ENCODE measurements around the gene HEXD. TPM values are rescaled to one million over a fixed set of nuclear protein-coding genes. Genes with fewer than 3 reads are reported as not detected.

HEXD gene
- polyA plus RNA-seq, 3 donors = 39.6 to 49.9 (median 41.9) TPM

DNA sequence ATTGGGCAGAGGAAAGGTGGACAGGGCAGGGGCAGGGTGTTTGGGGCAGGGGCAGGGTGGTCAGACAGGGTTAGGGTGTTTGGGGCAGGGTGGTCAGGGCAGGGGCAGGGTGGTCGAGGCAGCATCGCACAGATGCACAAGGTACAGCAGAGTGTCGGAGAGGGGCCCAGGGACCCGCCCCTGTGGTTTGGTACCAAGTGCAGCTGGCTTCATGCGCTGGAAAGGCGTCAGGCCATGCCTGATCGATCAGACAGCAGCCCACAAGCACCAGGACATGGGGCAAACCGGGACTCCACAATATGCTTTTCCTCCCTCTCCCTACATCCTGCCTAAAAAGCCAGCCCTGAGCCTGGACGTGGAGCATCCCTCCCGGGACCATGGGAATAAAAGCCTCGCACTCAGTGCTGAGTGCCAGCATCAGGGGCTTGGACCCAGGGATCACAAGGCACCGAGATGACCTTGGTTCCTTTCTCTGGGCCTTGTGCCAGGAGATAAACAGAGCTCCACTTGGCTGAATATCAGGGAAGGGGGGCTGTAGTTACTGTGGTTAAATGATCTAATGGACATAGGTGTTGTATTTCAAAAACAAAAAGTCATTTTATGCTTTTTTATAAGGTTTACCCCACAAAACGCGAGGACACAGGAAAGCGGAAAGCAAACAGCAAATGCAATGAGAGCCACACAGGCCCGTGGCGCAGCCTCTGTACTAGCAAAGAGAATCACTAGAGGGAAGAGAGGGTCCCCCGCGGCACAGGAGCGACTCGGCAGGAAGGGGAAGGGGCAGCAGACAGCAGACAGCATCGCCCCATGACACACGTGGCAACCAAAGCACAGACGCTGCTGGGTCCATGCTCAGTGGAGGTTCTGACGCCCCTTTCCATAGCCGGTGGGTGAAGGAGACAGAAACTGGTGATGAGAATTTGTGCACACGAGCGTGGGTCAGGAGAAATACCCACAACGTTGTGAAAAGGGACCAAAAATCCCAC is 5.3 kb upstream of the HEXD start:
- no peak for DNase-seq

DNA sequence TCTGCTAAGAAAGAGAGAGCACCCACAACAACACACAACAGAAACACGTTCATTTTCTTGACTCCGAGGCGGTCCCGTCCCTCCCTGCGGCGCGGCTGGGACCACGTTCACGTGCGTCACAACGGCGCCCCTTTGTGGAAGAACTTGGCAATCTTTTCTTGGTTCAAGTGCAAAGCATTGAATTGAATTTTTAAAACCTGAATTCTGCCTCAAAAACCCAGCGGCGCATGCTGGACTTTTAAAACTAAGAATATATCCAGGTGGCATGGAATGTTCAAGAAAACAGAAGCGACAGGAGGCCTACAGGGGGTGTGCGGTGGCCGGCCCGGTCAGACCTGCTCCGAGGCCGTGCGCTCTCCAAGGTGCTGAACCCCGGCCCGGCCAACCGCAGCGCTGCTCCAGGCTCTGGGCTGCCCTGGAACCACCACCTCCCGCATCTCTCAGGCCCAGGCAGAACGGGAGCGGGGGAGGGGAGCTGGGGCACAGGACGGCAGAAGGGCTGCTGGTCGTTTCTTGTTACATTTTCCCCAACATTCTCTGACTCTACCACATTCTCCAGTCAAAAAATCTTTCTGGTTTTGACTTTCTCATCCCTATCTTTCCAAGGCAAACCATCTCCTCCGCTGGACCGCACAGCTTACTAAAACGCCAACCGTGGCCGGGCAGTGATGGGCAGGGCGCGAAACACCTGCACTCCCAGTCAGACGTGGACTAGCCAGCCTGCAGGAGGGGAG is 3.4 kb upstream of the HEXD start:
- DNase-seq = peak; percentile 78

DNA sequence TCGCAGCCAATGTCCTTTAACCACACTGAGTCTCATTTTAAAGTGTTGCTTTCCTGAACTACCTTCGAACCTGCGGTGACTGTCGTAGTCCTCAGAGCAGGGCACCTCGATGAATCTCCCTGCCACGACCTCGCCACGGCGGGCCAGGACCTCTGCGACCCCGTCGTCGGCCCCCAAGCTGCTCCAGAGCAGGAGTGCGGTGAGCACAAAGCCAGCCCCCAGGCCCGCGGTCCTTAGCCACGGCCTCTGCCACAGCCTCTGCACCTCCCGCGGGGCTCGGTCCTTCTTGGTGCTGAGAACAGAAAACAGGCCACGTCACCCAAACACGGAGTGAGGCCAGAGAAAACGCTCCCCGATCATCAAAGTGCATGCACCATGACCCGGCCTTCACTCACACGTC is 2.8 kb upstream of the HEXD start:
- no peak for DNase-seq

DNA sequence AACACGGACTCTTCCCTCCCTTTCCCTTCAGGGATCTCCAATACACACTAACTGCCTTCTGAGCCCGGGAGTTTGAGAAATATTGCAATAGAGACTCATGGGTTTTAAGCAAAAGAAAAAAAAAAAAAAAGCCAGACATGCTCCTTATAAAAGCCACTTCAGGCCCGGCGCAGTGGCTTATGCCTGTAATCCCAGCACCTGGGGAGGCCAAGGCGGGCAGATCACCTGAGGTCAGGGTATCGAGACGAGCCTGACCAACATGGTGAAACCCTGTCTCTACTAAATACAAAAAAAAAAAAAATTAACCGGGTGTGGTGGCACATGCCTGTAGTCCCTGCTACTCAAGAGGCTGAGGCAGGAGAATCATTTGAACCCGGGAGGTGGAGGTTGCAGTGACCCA is 2.4 kb upstream of the HEXD start:
- DNase-seq = no peak

DNA sequence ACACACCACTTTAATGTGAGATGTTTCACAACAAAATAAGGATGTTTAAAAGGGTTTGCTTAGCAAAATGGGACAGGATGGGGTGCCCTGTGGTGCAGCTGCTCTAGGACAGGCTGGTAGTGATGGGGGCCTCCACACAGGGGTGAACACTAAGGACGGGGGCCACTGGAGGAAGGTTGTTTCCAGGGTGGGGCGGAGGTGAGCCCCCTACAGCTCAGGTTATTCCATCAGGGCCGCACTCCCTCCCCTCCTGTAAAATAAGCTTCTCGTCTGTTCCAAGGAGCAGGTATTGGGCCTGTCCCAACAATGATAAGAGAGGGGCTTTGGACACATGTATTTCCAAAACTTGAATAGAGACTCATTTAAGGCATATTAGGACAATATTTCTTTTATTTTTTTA is 1.9 kb upstream of the HEXD start:
- no peak for DNase-seq

DNA sequence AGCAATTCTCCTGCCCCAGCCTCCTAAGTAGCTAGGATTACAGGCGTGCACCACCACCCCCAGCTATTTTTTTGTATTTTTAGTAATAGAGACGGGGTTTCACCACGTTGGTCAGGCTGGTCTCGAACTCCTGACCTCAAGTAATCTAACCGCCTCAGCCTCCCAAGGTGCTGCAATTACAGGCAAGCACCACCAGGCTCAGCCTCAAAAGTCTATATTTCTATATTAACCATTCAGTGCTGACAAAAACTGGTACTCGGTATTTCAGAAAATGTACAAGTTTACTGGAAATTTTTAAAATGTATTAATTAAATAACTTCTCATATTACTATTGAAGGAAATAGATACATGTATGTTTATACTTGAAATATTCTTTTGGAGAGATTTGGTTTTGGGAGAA is 1.4 kb upstream of the HEXD start:
- no peak for DNase-seq

DNA sequence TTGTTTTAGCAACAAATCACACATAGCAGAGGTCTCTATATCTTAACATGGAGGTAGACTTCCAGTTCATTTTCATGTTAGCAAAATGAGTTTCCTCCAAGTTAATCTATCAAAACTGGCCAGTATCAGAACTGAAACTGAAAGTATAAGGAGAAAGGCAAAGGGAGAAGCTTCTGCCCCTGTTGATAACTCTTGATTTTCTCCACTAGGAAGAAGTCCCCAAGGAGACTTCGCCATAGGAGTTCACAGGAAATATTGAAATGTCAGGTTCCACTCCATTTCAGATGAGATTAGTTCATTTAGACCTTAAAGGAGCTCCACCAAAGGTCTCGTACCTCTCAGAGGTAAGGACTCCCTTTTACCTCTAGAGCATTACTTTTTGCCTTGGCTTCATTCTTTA is 1.4 kb downstream of the HEXD start:
- DNase-seq = no peak

DNA sequence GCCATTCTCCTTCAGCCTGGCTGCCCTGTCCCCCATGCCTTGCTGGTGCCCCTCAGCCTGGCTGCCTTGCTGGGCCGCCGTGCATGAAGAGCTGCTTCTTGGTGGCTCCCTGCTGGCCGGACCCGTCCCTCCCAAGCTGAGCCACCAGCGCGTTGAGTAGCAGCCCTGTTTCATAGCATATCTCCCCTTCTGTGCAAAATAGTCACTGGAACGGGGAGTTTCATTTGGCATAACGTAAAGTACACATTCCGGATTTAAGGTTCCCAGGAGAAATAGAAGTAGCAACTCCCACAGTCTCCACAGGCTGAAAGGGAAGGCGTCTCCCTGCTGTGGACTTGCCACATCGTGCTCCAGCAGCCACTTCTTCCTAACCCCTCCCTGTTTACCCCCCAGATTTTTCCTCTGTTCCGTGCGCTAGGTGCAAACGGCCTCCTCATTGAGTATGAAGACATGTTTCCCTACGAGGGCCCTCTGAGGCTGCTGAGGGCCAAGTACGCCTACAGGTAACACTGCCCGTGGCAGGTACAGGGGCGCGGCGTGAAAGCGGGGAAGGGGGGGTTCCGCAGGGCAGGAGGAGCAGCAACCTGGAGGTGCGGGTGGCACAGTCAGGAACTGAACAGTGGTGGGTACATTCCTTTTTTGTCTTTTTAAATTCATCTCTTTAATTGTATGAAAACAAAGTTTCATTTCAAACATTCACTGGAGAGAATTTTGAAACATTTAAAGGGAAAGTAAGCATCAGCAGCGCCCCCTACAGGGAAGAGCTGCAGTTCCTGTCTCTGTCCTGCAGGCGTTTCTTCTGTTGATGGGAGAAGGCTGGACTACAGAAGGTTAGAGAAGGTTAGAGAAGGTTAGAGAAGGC is 6.1 kb downstream of the HEXD start:
- no peak for DNase-seq

DNA sequence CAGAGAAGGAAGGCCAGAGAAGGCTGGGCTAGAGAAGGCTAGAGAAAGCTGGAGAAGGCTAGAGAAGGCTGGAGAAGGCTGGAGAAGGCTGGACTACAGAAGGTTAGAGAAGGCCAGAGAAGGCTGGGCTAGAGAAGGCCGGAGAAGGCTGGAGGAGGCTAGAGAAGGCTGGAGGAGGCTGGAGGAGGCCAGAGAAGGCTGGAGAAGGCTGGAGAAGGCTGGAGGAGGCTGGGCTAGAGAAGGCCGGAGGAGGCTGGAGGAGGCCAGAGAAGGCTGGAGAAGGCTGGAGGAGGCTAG is 6.7 kb downstream of the HEXD start:
- no peak for DNase-seq

DNA sequence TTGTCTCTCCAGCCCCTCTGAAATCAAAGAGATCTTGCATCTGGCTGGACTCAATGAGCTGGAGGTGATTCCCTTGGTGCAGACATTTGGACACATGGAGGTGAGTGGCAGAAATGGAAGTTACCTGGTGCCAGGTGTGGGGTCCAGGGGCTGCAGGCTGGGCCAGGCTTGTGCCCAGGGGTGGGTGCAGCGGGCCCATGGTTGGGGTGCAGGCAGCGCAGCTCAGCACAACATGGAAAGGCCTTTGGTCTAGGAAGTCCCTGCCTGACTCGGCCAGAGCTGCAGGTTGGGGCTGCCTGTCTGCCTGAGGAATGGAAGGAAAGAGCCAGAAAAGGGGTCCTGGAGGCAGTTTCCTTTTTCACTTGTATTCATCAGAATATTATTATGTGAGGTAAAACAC is 10.4 kb downstream of the HEXD start:
- DNase-seq = no peak

DNA sequence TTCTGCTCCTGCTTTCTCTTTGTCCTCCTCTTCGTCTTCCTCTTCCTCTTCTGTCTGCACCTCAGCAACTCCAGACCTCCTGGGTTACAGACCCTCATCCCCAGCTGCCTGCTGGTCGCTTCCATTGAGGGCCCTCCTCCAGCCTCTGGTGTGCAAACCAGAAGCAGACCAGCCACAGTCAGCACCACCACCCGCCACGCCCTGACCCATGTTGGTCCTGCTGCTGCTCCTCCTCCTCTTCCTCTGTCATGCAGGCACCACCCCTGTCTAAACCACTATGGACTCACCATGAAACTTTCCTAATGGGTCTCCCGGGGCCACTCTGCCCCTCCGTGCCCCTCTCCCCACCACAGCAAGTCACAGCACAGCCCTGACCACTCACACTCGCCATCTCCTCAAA is 11.7 kb downstream of the HEXD start:
- DNase-seq = no peak

DNA sequence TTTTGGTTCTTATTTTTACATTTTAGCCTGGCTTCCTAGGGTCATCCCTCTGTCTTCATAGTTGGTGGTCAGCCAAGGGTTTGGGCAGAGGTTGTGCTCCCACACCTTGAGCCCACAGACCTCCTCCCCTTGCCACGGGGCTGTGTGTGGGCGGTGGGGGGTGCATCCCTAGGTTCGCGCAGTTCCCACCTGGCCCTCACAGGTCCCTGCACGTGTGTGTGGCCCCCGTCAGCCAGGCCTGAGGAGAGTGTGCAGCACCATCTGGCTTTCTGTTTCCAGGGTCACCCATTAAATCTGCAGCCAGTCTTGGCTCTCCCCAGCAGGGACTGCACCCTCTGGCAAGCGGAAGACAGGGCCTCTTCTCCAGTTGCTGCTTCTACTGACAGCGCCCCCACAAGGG is 13.9 kb downstream of the HEXD start:
- DNase-seq = no peak

DNA sequence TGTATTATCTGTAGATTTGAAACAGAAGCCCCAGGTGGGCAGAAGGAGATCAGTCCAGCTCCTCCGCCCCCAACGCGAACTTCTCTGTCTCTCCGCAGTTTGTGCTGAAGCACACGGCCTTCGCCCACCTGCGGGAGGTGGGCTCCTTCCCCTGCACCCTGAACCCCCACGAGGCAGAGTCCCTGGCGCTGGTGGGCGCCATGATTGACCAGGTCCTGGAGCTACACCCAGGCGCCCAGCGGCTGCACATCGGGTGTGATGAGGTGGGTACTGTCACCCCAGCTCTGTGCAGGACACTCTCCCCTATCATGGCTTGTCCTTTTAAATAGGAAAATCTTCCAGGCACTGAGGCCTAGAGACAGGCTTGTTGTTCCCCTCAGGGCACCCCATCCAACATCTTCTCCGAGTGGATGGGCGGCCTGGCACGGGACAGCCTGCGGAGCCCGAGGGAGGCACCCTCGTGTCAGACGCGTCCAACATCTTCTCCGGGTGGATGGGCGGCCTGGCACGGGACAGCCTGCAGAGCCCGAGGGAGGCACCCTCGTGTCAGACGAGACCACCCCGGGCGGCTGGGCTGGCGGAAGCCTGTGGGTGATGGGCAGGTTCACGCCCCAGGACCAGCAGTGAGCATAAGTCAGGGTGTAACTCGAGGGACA is 15.5 kb downstream of the HEXD start:
- no peak for DNase-seq

DNA sequence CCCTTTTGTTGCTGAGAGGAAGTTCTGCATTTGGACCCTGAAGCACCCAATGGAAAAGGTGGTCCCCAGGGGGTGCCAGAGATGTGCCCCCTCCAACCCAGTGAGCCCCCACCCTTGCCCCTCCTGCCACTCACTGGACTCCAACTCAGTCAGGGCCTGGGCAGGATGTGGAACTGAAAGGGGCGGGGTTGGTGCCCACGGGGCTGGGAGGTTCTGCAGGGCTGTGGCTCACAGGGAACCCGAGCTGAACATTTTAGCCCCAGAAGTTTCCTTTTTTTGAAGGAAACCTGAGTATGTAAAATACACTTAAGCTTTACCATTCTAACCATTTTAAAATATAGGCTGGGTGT is 16.0 kb downstream of the HEXD start:
- no peak for DNase-seq

DNA sequence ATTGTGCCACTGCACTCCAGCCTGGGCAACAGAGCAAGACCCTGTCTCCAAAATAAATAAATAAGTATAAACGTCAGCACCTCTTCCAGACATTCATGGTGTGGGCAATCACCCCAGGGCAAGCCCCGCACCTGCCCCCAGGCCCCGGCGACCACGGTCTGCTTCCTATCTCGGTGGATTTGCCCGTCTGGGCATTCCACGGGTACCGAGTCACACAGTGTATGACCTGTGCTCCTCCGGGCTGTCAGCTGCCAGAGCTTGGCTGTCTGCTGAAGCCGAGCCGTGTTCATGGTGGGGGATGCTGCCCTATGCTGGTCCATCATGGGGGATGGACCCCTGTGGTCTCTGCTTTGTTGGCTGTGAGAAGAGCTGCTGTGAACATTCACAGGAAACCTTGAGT is 17.0 kb downstream of the HEXD start:
- no peak for DNase-seq

DNA sequence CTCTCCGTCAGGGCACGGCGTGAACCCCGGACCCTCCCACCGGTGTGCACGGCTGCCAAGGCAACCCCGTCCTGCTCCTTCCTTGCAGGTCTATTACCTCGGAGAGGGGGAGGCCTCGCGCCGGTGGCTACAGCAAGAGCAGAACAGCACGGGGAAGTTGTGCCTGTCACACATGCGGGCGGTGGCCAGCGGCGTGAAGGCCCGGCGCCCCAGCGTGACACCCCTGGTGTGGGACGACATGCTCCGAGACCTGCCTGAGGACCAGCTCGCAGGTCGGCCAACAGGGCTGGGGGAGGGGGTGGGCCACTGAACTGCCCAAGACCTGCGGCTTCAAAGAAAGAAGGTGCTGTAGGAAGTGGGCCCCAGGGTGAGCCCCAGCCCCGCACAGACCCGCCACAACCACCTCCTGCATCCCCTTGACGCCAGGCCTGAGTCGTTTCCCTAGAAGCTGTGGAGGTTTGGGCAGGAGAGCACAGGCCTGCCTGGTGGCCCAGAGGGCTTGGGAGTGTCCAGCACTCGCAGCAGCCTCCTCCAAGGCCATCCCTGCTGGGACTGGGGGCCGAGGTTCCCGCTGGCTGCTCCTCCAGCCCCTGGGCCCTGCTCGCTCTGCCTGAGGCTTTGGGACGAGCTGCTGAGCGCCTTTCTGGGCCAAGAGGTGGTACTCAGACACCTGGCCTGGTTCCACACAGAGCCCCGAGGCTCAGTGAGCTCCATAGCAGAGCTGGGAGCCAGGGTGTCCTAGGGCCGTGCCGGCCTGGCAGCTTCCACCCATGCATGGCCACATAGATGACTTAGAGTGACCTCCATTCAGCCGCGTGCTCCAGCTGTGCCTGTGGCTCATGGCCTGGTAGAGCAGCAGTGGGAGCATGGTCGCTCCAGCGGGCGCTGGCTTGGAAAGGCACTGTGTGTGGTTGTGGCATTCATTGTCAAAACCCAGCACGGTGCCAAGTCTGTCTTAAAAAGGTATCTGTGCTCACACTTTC is 17.7 kb downstream of the HEXD start:
- no peak for DNase-seq

DNA sequence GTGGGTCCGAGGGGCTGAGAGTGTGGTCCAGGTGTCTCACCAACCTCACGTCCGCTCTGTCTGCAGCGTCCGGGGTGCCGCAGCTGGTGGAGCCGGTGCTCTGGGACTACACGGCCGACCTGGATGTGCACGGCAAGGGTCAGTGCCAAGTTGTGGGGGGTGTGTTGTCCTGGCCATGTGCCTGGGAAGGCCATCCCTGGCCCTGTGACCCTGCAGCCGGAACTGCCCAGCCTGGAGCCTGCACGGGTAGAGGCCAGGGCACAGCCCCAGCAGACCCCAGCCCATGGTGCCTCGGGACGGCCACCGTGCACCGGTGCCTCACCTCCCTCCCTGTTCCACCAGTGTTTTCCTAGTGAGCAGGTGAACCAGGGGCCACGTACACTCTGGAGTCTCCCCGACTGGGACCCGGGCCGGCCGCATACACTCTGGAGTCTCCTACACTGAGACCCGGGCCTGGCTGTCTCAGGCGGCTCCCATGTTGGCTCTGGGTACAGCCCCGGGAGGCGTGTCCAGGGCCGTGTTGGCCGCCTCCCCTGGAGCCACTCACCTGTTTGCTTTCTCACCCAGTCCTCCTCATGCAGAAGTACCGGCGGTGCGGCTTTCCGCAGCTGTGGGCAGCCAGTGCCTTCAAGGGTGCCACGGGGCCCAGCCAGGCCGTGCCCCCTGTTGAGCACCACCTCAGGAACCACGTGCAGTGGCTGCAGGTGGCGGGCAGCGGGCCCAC is 18.6 kb downstream of the HEXD start:
- DNase-seq = no peak

DNA sequence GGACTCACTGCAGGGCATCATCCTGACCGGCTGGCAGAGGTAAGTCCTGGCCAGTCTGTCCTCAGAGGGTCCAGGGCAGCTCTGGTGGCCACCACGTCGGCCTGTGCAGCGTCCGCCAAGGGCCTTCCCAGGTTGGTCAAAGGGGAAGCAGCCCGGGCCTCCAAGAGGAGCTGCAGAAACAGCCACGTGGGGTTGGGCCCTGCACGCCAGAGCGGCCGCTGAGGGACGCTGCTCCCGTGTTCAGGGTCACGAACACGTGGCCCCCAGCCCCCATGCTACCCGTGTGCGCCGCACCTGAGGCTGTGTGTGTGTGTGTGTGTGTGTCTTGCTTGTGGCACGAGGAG is 19.1 kb downstream of the HEXD start:
- no peak for DNase-seq

DNA sequence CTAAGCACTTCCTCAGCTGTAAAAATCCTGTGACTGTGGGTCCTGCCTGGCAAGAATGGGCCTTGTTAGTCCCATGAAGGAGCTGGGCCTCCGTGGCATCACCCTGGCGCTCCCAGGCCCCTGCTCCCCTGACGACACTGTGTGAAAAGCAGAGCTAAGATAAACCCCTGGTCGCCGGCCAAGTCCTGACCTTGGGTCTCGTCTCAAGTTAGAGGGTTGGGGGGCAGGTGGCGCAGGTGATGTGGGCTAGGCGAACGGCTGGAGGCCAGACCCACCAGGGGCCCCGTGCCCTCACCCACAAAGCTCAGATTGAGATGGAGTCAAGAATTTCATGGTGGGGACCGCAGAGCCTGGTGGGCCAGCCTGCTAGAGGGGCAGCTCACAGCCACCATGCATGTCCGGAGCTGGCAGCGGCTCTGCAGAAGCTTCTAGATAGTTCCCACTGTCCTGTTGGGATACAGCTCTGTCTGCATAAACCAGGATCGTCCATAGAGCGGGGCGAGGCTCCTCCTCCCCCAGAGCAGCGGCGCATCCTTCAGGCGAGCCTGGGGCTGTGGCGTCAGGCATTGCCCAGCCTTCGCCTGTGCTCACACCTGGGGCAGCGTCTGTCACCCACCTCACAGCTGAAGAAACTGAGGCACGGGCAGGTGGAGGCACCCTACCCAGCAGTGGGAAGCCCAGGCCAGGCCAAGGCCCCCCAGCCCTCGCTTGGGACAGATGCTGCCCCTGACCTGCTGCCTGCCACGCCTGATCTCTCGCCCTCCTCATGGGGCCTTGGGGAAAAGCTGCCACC is 20.4 kb downstream of the HEXD start:
- DNase-seq = no peak

Measured in renal pelvis (tissue), 4 donors.